ENCODE results near the gene GLT1D1.
"Not testable (repeated sequence)": the region's sequence is repeated elsewhere in the genome, so short reads cannot be mapped to it uniquely, and the experiment has no call there.

Gene GLT1D1

DNA sequence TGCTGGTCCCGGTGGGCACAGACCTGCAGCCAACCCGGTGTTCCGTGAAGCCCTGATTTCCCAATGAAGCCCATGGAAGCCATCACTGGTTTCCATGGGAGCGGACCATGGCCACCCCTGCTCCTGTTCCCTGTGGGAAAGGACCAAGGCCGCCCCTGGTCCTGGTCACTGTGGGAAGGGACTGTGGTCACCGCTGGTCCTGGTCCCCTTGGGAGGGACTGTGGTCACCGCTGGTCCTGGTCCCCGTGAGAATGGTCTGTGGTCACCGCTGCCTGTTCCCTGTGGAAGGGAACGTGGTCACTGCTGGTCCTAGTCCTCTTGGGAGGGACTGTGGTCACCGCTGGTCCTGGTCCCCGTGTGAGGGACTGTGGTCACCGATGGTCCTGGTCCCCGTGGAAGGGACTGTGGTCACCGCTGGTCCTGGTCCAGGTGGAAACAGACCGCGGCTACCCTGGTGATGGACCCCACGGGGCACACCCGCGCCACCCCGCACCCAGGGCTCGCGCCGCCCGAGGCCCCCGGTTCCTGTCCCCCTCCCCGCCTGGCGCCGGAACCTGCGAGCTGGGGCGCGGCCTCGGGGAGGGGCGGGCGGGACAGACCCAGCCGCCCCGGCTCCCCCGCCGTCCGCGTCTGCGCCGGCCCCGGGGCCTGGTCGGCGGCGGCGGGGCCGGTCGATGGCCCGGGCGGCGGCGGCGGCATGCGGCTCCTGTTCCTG, at the start of gene GLT1D1:
Gene GLT1D1, plus strand, starts transcription at position 594 of the 715 bp plus-strand sequence. Its CDS starts 104 bp downstream, at position 698.
- DNase-seq, result no peak

- DNase-seq, result no peak
Measured at GRCh38 chr12:128803788-128804187, 49.5 kb upstream of the GLT1D1 start.

DNA sequence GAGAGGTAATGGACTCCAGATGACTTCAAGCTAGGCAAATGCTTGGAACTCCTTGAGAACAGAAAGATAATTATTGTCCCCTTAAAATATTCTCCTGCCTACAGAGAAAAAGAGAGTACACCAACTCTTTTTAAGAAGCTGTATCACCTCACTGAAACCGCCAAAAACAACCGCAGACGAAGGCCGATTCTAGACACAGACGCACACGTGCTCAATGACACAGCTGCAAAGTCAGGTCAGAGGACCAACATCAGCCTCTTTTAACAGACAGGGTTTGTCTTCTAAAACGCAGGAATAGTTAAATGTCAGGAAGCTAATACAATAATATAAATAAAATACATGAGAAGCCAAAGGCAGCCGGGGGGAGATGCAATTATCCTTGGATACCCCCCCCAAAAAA, 48.5 kb upstream of the GLT1D1 start:
- no peak for DNase-seq

GRCh38 chr12:128805406-128805805, 47.9 kb upstream of the GLT1D1 start:
- DNase-seq, result not testable (repeated sequence)

- DNase-seq, result no peak
Measured at GRCh38 chr12:128806573-128806972, 46.7 kb upstream of the GLT1D1 start.

GRCh38 chr12:128807161-128807724, 46.0 kb upstream of the GLT1D1 start:
- DNase-seq, result no peak

DNA sequence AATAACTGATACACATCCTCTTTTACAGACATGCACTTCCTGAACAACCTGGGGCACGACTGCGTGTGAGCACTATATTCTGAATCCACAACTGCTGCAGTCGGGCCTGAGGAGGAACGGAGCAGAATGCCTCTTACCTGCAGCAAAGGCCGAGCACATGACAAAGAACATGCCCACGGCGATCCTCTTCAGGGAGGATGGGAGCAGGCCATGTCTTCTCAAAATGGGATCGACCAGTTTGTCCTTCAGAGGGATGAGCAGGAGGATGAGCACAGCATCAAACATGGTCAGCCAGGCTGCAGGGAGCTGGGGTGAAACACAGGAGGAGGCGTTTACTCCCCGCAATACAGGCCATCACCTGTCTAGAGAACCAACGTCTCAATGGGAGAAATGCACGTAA, 44.6 kb upstream of the GLT1D1 start:
- DNase-seq, result no peak

DNA sequence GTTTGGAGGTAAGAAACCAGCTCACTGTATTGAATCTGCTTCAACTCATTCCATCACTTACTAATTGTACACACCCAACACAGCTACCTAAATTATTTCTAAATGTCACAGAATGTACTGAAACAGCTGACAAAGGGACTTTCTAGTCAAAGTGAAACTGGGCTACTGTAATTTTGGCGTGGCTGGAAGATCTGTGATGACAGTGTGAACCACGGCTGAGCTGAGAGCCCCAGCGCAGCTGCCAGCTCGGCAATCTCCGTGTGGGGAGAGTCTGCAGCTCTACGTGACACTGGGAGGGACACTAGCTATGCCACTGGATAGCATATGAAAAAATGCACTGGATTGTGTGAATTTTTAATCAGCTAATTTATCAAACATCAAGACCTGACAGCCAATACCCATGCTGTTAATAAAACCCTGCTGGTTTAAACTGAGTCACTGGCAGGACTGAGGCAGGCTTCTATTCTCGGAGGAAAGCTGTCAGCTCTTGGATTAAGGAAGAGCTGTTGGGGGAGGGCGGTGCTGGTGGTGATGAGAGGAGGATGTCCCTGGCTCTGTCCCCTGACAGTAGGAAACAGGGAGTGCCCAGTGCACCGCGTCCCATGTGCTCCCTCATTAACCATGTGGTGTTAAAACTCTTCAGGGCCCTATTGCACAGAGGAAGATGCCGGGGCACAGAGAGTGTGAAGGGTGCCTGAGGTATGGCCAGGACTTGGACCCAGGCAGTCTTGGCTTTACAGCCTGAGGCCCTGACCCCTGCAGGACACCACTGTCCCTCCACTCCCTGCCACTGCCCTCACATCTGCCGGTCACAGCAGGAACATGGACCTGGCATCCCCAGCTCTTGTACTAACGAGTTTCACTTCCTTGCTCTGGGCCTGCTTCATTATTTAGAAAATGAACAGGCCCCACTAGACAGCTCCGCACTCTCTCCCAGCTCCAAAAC, 42.8 kb upstream of the GLT1D1 start:
- DNase-seq, result no peak

- DNase-seq, result no peak
Measured at GRCh38 chr12:128811806-128812205, 41.5 kb upstream of the GLT1D1 start.

DNA sequence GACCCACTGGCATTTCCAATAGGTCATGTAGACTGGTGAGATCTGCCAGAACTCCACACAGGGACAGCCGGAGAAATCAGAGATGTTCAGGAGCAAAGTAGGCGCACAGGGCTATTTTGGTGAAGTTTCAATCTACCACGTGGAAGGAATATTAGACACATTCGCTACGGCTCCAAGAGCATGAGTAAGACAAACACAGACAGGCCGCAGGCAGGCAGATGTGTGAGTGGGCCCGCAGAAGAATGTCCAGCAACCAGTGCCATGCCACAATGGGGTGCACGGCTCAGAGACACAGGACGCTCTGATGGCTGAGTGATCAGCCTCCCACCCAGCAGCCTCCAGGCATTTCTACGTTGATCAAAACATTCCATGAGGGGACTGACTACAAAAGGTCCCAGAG, 39.9 kb upstream of the GLT1D1 start:
- no peak for DNase-seq

DNA sequence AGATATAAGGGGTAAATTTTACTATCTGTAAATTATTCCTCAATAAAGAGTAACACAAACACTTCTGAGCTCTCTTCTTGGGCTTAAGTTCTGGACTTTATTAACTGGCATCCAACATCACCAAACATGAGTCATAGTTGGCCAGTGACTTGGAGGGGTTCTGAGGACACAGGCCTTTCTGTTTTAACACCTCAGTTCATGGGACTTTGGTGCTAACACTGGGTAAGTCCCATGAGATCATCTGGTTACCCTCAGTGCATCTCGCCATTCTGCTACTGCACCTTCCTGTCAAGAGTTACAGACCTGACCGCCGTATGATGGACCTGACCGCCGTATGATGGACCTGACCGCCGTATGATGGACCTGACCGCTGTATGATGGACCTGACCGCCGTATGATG, 39.4 kb upstream of the GLT1D1 start:
- DNase-seq, result no peak

GRCh38 chr12:128814411-128815261, 38.6 kb upstream of the GLT1D1 start:
- DNase-seq, result no peak

DNA sequence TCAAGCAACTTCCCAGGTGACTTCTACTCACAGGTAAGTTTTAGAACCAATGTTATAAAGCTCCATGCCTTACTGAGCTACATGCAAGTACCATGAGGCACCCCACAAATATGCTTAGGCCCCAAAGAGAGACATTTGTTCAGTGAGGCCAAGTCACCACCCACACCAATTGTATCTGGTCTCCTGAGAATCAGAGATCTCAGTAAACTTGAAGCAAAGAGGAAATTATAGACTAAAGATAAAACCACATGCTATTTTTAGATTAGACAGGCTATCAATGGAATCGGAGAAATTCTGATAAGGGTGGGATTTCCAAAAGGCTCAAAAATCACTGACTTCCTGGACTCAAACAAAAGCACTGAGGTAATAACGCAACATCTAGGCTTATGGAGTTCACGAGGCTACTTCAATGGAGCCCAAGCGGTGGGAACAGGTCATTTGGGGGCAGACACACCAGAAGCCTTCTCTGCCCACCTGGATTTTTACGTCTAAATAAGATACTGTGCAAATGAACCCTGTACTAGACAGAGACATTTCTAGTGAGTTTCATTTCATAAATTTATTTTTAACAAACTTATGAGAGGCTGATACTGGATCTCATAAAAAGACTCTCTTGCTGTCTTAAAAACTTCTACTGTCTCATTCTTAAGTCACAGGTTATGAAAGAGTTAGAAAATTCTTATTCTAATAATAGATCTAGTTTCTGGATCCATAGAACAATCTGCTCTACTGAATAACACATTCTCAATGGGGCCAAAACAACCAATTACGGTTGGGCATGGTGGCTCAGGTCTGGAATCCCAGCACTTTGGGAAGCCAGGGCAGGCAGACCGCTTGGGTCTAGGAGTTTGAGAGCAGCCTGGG, 37.3 kb upstream of the GLT1D1 start:
- no peak for DNase-seq

DNA sequence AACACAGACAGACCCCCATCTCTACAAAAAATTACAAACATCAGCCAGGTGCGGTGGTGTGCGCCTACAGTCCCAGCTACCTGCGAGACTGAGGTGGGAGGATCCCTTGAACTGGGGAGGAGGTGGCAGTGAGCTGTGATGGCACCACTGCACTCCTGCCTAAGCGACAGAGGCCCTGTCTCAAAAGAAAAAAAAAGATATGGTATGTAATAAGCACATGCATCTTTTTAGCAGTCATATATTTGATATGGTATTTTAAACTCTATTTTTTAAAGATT, 36.7 kb upstream of the GLT1D1 start:
- no peak for DNase-seq

DNA sequence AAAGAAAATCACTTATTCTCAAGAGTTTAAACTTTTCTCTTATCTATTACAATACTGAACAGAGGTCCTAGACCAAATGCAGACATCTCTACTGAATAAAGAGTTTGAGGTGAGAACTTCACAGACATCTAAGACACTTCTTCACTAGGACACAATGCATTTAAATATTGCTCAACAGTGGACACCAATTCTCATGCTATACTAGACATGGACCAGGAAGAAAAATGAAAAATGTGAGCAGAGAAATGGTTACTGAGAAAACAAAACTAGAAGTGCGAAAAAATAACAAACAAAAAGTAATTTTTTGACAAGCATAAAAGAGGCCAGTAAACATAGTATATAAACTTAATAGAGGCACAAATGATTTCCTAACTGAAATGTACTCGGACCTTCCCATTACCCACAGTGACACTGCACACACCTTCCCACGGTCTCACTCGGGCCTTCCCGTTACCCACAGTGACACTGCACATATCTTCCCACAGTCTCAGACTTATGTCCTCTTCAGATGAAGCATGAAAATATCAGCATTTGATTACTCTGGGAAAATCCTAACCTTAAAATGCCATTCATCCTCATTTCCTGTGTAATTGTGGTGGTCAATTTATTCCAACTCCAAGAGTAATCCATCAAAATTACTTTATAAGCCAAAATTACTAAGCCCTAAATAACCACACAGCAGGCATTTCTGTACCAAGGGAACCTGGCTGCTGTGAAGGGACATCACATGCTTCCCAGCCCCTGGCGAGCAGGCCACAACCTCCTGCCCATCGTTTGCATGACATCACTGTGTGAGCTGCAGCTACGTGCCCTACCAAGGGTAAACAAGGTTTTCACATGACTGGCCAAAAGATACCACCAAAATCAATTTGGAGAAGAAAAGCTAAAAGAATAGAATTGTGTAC, 35.9 kb upstream of the GLT1D1 start:
- DNase-seq, result no peak

DNA sequence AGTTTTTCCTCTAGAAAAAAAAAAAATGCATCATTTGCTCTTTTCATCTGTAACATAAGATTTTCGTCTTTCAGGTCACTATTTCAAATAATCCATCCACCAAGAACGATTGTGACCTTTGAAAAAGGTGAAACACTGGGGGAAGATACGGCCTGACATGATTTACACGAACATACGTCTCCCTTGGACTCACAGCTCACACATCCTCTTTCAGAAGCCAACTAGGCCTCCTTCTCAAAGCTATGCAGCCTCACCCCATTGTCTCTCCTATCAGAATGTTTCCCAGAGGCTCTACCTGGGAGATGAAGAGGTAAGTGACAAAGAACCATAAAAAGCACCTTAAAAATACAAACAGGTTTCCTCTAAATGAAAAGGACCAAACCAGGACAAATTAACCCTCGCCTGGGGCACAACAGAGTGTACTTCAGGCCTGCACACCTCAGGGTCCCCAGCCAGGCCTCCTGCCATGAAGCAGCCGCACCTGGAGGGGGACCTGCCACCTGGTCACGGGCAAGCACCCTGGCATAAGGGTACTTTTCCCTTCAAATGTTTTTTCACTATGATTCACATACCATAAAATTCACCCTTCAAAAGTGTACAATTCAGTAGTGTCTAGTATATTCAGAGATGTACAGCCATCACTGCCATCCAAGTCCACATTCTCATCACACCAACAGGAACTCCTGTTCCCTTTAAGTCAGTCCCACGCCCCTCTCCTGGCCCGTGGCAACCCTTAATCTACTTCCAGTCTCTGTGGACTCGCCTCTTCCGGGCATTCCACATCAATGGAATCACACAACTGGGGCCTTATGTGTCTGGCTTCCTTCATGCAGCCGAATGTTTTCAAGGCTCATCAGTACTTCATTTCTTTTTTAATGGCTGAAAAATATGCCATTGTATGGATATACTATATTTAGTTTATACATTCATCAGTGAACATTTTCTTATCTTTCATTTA, 34.9 kb upstream of the GLT1D1 start:
- no peak for DNase-seq

- no peak for DNase-seq
Measured at GRCh38 chr12:128819293-128820144, 33.8 kb upstream of the GLT1D1 start.

GRCh38 chr12:128820253-128820652, 33.0 kb upstream of the GLT1D1 start:
- DNase-seq, result no peak
